ENCODE data around the gene BAHD1. TPM values are rescaled to one million over a fixed set of nuclear protein-coding genes. Genes with fewer than 3 reads are reported as not detected.

BAHD1 gene
- total RNA-seq, 2 experiments from 2014 or later: 15.3 to 16.7 TPM

GRCh38 chr15:40410476-40410875 is 30.3 kb upstream of the BAHD1 start:
- DNase-seq (no peak), ATAC-seq (no peak)
- Mint-ChIP-seq H3K4me1 (peaks cover 36% of the 10 kb centered on the region), H3K27me3 (no peaks in the 10 kb centered on the region), H3K27ac (no peak overlapping the region), H3K36me3 (ENCODE audit: low read depth) (peaks cover 53% of the 10 kb centered on the region), H3K4me3 (no peak overlapping the region), H3K9me3 (ENCODE audit: low read depth) (no peaks in the 10 kb centered on the region)
- POLR2A ChIA-PET: no interaction called here
- CTCF ChIA-PET: interaction anchor here (1.4 to 1.6 kb wide), 2 partner anchors 11 to 67 kb away, joined by 5 to 6 read pairs; no protein-coding TSS in a partner anchor
- intact Hi-C loops (cut with DNase I, micrococcal nuclease): no loop called here

- peaks cover 26% of the 10 kb centered on the region for H3K4me1 Mint-ChIP-seq
- no peak for ATAC-seq
- H3K4me3 Mint-ChIP-seq: no peak overlapping the region
- ChIA-PET CTCF (interaction anchor here (0.7 kb wide), 3 partner anchors 12 to 105 kb away, joined by 3 to 5 read pairs (median 4); partner anchors contain the start of gene PLCB2), POLR2A (interaction anchor here (0.6 kb wide), 1 partner anchor 13 kb away, joined by 3 read pairs; no protein-coding TSS in a partner anchor)
- H3K27me3 Mint-ChIP-seq: no peaks in the 10 kb centered on the region
- intact Hi-C loops (cut with DNase I, micrococcal nuclease): no loop called here
- no peaks in the 10 kb centered on the region for H3K9me3 Mint-ChIP-seq (ENCODE audit: low read depth)
- H3K36me3 Mint-ChIP-seq (ENCODE audit: low read depth): peaks cover 50% of the 10 kb centered on the region
- no peak for DNase-seq
- peak overlapping the region; percentile 34 for H3K27ac Mint-ChIP-seq
Observed at GRCh38 chr15:40412095-40412759, 28.5 kb upstream of the BAHD1 start.

DNA sequence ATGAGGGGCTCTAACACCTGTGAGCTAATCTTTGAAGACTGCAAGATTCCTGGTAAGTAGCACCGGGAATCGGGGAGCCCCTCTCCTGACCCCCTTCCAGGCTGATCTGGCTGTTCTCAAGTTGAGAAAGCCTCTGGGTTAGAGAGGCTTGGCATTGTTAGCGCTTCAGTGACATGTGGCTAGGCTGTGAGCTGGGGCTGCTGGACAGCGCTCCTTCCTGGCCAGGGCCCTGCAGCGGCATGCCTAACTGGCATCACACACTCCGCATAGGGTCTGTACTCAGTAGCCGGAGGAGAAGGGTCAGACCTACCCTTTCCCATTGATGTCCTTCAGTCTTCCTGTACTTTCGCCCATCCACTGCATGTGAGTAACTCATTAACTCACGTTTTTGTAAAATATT is 27.7 kb upstream of the BAHD1 start:
- POLR2A ChIA-PET: interaction anchor here (0.6 kb wide), 2 partner anchors 13 to 315 kb away, joined by 3 read pairs; no protein-coding TSS in a partner anchor
- H3K36me3 Mint-ChIP-seq (ENCODE audit: low read depth): peaks cover 49% of the 10 kb centered on the region

GRCh38 chr15:40414816-40415215 is 25.9 kb upstream of the BAHD1 start:
- no peak for ATAC-seq
- Mint-ChIP-seq H3K4me3 (no peak overlapping the region), H3K4me1 (peaks cover 4% of the 10 kb centered on the region), H3K36me3 (ENCODE audit: low read depth) (peaks cover 46% of the 10 kb centered on the region), H3K9me3 (ENCODE audit: low read depth) (no peaks in the 10 kb centered on the region), H3K27me3 (no peaks in the 10 kb centered on the region), H3K27ac (no peak overlapping the region)
- no peak for DNase-seq
- intact Hi-C loops (cut with DNase I, micrococcal nuclease): no loop called here
- ChIA-PET POLR2A (no interaction called here), CTCF (interaction anchor here (0.8 to 2.0 kb wide), 7 partner anchors 9 to 92 kb away, joined by 3 to 4 read pairs (median 4); partner anchors contain the start of genes INAFM2 and IVD)

More for the DNA sequence above, 27.7 kb upstream of the BAHD1 start:
- H3K4me3 Mint-ChIP-seq: no peak overlapping the region
- H3K4me1 Mint-ChIP-seq: peaks cover 19% of the 10 kb centered on the region
- intact Hi-C loops (cut with DNase I, micrococcal nuclease): no loop called here
- no peaks in the 10 kb centered on the region for H3K27me3 Mint-ChIP-seq
- ATAC-seq: no peak
- no peaks in the 10 kb centered on the region for H3K9me3 Mint-ChIP-seq (ENCODE audit: low read depth)
- H3K27ac Mint-ChIP-seq: no peak overlapping the region
- CTCF ChIA-PET: interaction anchor here (0.7 to 0.9 kb wide), 4 partner anchors 11 to 105 kb away, joined by 3 to 4 read pairs (median 3); partner anchors contain the start of gene PLCB2
- DNase-seq: no peak

- H3K27ac Mint-ChIP-seq: no peak overlapping the region
- CTCF ChIA-PET: interaction anchor here (0.8 to 2.0 kb wide), 5 partner anchors 10 to 102 kb away, joined by 3 to 4 read pairs (median 3); partner anchors contain the start of genes INAFM2 and IVD
- peaks cover 42% of the 10 kb centered on the region for H3K36me3 Mint-ChIP-seq (ENCODE audit: low read depth)
Observed at GRCh38 chr15:40415226-40415625, 25.5 kb upstream of the BAHD1 start.

DNA sequence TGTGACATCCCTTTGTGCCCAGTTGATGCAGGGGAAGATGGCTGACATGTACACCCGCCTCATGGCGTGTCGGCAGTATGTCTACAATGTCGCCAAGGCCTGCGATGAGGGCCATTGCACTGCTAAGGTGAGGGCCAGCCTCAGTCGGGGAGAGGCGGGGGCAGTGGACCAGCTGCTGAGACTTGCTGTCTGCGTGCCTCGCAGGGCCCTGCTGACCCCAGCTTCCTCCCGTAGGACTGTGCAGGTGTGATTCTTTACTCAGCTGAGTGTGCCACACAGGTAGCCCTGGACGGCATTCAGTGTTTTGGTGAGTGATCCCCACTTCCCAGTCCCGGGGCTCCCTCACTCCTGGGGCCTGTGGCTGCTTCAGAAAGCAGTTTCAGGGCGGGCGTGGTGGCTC is 24.7 kb upstream of the BAHD1 start:
- CTCF ChIA-PET: interaction anchor here (0.8 to 1.0 kb wide), 2 partner anchors 10 to 103 kb away, joined by 3 to 4 read pairs; partner anchors contain the start of gene IVD
- peaks cover 34% of the 10 kb centered on the region for H3K36me3 Mint-ChIP-seq (ENCODE audit: low read depth)
- ATAC-seq: no peak
- POLR2A ChIA-PET: no interaction called here
- peaks cover under 1% of the 10 kb centered on the region for H3K4me1 Mint-ChIP-seq
- no peaks in the 10 kb centered on the region for H3K27me3 Mint-ChIP-seq
- no peak for DNase-seq
- no peaks in the 10 kb centered on the region for H3K9me3 Mint-ChIP-seq (ENCODE audit: low read depth)
- H3K27ac Mint-ChIP-seq: no peak overlapping the region
- intact Hi-C loops (cut with DNase I, micrococcal nuclease): no loop called here
- H3K4me3 Mint-ChIP-seq: no peak overlapping the region

More at GRCh38 chr15:40415226-40415625, 25.5 kb upstream of the BAHD1 start:
- POLR2A ChIA-PET: no interaction called here
- DNase-seq: no peak
- H3K9me3 Mint-ChIP-seq (ENCODE audit: low read depth): no peaks in the 10 kb centered on the region
- H3K4me3 Mint-ChIP-seq: no peak overlapping the region
- intact Hi-C loops (cut with DNase I, micrococcal nuclease): no loop called here
- no peak for ATAC-seq
- peaks cover 1% of the 10 kb centered on the region for H3K4me1 Mint-ChIP-seq
- H3K27me3 Mint-ChIP-seq: no peaks in the 10 kb centered on the region

- Mint-ChIP-seq H3K36me3 (ENCODE audit: low read depth) (peaks cover 18% of the 10 kb centered on the region), H3K4me3 (no peak overlapping the region), H3K27ac (no peak overlapping the region), H3K9me3 (ENCODE audit: low read depth) (no peaks in the 10 kb centered on the region), H3K4me1 (no peaks in the 10 kb centered on the region), H3K27me3 (no peaks in the 10 kb centered on the region)
- ChIA-PET CTCF (interaction anchor here (1.0 to 9.1 kb wide), 2 partner anchors 34 to 76 kb away, joined by 3 to 151 read pairs; partner anchors contain the start of gene CCDC9B), POLR2A (no interaction called here)
- no peak for DNase-seq
- intact Hi-C loops (cut with DNase I, micrococcal nuclease): no loop called here
- ATAC-seq: no peak
Observed at GRCh38 chr15:40418126-40418525, 22.6 kb upstream of the BAHD1 start.

DNA sequence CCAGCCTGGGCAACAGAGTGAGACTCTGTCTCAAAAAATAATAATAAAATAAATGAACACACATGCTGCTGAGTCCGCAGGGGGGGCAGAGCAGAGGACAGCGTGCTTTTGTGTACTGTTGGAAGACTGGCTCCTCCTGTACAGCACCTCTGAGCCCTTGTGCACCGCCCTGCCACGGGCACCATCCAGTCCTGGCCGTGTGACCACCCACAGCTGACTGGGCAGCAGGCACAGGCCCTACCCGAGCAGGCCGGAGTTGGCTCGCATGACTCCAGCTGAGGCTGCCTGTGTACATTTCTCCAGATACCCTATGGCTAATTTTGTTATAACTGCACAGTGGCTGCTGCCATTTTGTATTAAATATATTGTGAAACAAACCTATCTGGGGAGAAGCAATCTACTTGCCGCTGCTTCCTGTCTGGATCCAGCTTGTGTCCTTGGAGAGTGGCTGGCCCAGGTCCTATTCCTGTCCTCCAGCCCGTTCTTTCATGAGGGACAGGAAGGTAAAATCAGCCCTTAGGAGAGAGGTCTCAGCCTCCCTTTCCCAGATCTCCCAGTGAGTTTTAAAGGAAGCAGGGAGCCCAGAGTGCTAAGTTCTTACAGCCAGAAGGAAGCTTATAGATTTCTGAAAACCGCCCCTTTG is 20.6 kb upstream of the BAHD1 start:
- Mint-ChIP-seq H3K4me1 (no peaks in the 10 kb centered on the region), H3K27me3 (no peaks in the 10 kb centered on the region), H3K4me3 (no peak overlapping the region), H3K27ac (no peak overlapping the region), H3K9me3 (ENCODE audit: low read depth) (no peaks in the 10 kb centered on the region), H3K36me3 (ENCODE audit: low read depth) (peaks cover 4% of the 10 kb centered on the region)
- no peak for ATAC-seq
- ChIA-PET CTCF (interaction anchor here (0.7 to 9.1 kb wide), 6 partner anchors 15 to 374 kb away, joined by 3 to 151 read pairs (median 3); partner anchors contain the start of genes CCDC9B and IVD), POLR2A (no interaction called here)
- intact Hi-C loops (cut with DNase I, micrococcal nuclease): no loop called here
- DNase-seq: no peak

DNA sequence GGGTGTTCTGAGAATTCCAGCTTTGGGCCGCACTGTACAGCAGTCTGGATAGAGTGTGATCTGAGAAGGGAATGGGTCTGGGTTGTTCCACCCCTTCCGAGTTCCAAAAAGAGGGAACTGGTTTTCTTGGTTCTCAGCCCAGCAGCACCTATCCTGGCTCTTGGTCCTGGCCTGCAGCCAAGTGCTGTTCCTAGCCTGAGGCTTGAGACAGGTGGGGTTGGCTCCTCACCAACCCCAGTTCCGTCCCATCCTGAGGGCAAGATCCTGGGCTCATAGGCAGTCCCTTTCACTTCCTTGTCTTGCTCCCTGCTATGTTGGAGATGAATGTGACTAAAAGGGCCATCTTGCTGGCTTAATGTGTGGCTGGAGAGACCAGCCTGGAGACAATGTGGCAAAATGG is 20.0 kb upstream of the BAHD1 start:
- H3K27ac Mint-ChIP-seq: no peak overlapping the region
- ATAC-seq: no peak

GRCh38 chr15:40421246-40422157 is 19.3 kb upstream of the BAHD1 start:
- ATAC-seq: peak; percentile 98
- Mint-ChIP-seq H3K9me3 (ENCODE audit: low read depth) (no peaks in the 10 kb centered on the region), H3K36me3 (ENCODE audit: low read depth) (peaks cover 2% of the 10 kb centered on the region), H3K27ac (no peak overlapping the region), H3K4me3 (no peak overlapping the region), H3K4me1 (no peaks in the 10 kb centered on the region), H3K27me3 (no peaks in the 10 kb centered on the region)
- POLR2A ChIA-PET: no interaction called here
- peak; percentile 91 for DNase-seq
- CTCF ChIA-PET: interaction anchor here (0.7 to 9.1 kb wide), 22 partner anchors 9 to 204 kb away, joined by 3 to 151 read pairs (median 5); partner anchors contain the start of genes BAHD1, CCDC9B, INAFM2 and PLCB2
- intact Hi-C loops (cut with DNase I, micrococcal nuclease): loop anchor here (1.0 kb wide), 4 partner anchors 53 to 142 kb away; no protein-coding TSS in a partner anchor

More for the DNA sequence above, 20.0 kb upstream of the BAHD1 start:
- intact Hi-C loops (cut with DNase I, micrococcal nuclease): no loop called here
- no peaks in the 10 kb centered on the region for H3K4me1 Mint-ChIP-seq
- CTCF ChIA-PET: interaction anchor here (0.7 to 9.1 kb wide), 8 partner anchors 10 to 375 kb away, joined by 3 to 151 read pairs (median 6); partner anchors contain the start of genes CCDC9B, IVD and PLCB2
- POLR2A ChIA-PET: no interaction called here
- no peaks in the 10 kb centered on the region for H3K27me3 Mint-ChIP-seq
- no peak for DNase-seq
- peaks cover 2% of the 10 kb centered on the region for H3K36me3 Mint-ChIP-seq (ENCODE audit: low read depth)
- H3K9me3 Mint-ChIP-seq (ENCODE audit: low read depth): no peaks in the 10 kb centered on the region
- H3K4me3 Mint-ChIP-seq: no peak overlapping the region

All from activated CD4-positive, alpha-beta T cell treated with anti-CD3 and anti-CD28 coated beads for 36 hours (primary cell).